ENCODE data around the gene HLA-E. TPM values are rescaled to one million over a fixed set of nuclear protein-coding genes. Genes with fewer than 3 reads are reported as not detected.

HLA-E gene
- total and polyA plus RNA-seq, 10 of the 15 experiments (the other 5 are each of a cell fraction or from before 2014, with no cell fraction given), result 35.1 to 483 (median 267) TPM

DNA sequence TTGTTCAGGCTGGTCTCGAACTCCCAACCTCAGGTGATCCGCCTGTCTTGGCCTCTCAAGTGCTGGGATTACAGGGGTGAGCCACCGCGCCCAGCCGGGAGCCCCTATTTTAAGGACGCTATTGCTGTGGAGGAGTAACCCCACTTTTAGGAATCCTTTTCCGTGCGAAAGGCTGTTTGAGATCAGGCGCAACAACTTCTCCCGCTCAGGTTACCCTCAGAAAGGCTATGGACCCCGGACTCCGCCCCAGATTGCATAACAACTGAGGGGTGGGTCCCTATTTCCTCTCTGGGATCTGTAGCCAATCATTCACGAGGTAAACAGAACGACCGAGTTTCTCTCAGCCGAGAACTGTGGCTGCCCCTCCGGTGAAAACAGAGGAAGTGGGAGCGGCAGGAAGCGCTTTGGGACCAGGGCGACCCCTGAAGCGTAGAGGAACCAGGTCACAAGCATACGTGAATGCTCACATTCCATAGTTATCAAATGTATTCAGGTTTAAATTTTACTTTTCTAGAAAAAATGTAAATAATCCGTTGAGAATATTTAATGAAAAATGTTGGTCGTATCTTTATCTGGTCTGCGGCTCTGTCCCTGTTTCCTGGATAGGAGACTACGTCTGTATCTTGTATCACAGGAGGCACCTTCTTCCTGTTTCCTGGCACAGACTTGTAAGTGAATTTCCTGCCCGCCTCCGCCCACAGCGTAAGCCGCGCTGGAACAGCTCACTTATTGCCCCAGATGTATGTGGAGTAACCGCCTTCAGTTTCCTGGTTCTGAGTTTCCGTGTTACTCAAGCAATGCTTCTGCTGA is 26.8 kb downstream of the HLA-E start (continued):
- TF ChIP-seq CUX1 (IDR thresholded peaks at IDR 0.05; ENCODE audit: insufficient replicate concordance, low read depth, low read length) (no peak), SRF (IDR thresholded peaks at IDR 0.05; ENCODE audit: low read depth in 2 of 2, low read length in 2 of 2) (no peak), SMAD5 (IDR thresholded peaks at IDR 0.05; ENCODE audit: low read depth) (no peak), REST (IDR thresholded peaks at IDR 0.05; ENCODE audit: low read depth, low read length) (no peak), RUNX3 (IDR thresholded peaks at IDR 0.05; ENCODE audit: low read length) (peak; percentile 76), YBX1 (IDR thresholded peaks at IDR 0.05) (no peak), BACH1 (IDR thresholded peaks at IDR 0.05; ENCODE audit: borderline replicate concordance) (peak; percentile 21; the same call in 1 of the 2 replicates), RB1 (IDR thresholded peaks at IDR 0.05; ENCODE audit: borderline replicate concordance) (no peak), ZNF24 (IDR thresholded peaks at IDR 0.05) (no peak), TCF12 (IDR thresholded peaks at IDR 0.05; ENCODE audit: low read depth, low read length) (no peak), USF1 (IDR thresholded peaks at IDR 0.05; ENCODE audit: borderline replicate concordance, extremely low read length, insufficient read depth, low read depth, low read length) (no peak), NFYB (IDR thresholded peaks at IDR 0.05; ENCODE audit: insufficient read depth, low read depth, low read length) (peak; percentile 25; the same call in 1 of the 2 replicates), TAF1 (IDR thresholded peaks at IDR 0.05; ENCODE audit: borderline replicate concordance, low read depth, low read length) (peak; percentile 19; the same call in 1 of the 2 replicates), ZNF207 (IDR thresholded peaks at IDR 0.05; ENCODE audit: borderline replicate concordance) (no peak)
- TF ChIP-seq, protein P1, sequence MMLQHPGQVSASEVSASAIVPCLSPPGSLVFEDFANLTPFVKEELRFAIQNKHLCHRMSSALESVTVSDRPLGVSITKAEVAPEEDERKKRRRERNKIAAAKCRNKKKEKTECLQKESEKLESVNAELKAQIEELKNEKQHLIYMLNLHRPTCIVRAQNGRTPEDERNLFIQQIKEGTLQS (IDR thresholded peaks at IDR 0.05; ENCODE audit: borderline replicate concordance, extremely low read depth, low read depth, low read length), result no peak
- TF ChIP-seq, protein P2, sequence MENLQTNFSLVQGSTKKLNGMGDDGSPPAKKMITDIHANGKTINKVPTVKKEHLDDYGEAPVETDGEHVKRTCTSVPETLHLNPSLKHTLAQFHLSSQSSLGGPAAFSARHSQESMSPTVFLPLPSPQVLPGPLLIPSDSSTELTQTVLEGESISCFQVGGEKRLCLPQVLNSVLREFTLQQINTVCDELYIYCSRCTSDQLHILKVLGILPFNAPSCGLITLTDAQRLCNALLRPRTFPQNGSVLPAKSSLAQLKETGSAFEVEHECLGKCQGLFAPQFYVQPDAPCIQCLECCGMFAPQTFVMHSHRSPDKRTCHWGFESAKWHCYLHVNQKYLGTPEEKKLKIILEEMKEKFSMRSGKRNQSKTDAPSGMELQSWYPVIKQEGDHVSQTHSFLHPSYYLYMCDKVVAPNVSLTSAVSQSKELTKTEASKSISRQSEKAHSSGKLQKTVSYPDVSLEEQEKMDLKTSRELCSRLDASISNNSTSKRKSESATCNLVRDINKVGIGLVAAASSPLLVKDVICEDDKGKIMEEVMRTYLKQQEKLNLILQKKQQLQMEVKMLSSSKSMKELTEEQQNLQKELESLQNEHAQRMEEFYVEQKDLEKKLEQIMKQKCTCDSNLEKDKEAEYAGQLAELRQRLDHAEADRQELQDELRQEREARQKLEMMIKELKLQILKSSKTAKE (IDR thresholded peaks at IDR 0.05; ENCODE audit: low read depth, poor library complexity, severe bottlenecking), result no peak

Data from GM12878 (cell line).